ENCODE results near the gene SLC47A1.
"Not testable (repeated sequence)": the region's sequence is repeated elsewhere in the genome, so short reads cannot be mapped to it uniquely, and the experiment has no call there.

The SLC47A1 gene

DNA sequence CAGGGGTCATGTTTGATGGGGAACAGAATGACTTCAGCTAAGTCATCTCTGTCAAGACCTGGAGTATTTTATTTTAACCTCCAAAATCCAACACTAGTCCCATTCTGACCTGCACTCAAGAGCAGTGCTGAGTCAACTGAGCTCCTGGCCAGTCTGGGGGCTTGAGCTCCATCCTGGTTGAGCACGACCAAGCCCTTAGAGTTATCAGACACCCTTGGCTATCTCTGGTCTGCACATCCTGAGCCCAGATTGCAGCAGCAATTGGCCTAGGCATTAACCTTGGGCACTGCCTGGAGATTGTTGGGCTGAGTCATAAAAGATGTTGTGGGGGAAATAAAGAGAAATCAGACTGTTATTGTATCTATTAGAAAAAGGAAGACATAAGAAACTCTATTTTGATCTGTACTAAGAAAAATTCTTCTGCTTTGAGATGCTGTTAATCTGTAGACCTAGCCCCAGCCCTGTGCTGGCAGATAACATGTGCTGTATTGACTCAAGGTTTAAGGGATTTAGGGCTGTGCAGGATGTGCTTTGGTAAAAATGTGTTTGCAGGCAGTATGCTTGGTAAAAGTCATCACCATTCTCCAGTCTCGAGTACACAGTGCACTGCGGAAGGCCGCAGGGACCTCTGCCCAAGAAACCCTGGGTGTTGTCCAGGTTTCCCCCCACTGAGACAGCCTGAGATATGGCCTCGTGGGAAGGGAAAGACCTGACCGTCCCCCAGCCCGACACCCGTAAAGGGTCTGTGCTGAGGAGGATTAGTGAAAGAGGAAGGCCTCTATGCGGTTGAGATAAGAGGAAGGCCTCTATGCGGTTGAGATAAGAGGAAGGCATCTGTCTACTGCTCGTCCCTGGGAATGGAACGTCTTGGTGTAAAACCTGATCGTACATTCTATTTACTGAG lies 14.0 kb upstream of the SLC47A1 start:
- DNase-seq (ENCODE audit: low read depth in 2 of 2), result not testable (repeated sequence)

DNA sequence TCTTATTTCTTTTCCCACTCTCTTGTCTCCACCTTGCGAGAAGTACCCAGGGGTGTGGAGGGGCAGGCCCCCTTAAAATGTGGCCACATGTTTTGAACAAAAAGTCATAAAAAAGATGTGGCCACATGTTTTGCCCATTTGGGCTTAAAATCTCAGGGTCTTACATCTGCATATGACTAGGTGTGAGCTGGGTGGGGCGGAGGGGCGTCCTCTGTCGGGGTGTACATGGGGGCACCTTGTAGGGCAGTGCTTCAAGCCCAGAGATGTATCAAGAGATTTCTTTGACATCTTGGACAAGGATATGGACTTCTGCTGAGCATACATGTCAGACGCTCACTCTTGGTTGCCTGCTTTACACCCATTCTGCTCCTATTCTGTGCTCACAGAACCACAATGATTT lies 13.0 kb upstream of the SLC47A1 start:
- no peak for DNase-seq (ENCODE audit: low read depth in 2 of 2)

DNA sequence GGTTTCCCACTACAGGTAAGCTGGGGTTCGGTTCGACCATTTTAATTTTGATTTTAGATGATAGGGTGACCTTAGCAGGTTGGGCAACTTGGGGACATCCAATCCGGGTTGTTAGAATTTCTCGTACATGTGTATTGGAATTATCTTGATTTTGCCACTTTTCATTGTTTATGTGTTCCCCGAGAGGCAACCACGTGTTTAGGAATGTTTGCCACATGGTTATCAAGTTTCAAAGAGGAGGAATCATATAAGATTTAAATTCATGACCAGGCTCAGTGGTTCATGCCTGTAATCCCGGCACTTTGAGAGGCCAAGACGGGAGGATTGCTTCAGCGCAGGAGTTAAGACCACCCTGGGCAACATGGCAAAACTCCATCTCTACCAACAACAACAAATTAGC lies 10.0 kb upstream of the SLC47A1 start:
- DNase-seq (ENCODE audit: low read depth in 2 of 2), result no peak

DNA sequence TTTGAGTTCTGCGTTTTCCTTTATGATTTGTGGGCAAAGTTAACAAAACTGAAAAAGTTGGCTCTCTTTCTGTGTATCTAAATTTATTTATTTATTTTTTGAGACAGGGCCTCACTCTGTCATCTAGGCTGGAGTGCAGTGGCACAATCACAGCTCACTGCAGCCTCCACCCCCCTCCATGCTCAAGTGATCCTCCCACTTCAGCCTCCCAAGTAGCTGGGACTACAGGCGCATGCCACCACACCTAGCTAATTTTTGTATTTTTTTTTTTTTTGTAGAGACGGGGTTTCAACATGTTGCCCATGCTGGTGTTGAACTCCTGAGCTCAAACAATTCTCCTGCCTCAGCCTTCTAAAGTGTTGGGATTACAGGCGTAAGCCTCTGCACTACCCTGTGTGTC lies 6.7 kb upstream of the SLC47A1 start:
- DNase-seq (ENCODE audit: low read depth in 2 of 2), result not testable (repeated sequence)

DNA sequence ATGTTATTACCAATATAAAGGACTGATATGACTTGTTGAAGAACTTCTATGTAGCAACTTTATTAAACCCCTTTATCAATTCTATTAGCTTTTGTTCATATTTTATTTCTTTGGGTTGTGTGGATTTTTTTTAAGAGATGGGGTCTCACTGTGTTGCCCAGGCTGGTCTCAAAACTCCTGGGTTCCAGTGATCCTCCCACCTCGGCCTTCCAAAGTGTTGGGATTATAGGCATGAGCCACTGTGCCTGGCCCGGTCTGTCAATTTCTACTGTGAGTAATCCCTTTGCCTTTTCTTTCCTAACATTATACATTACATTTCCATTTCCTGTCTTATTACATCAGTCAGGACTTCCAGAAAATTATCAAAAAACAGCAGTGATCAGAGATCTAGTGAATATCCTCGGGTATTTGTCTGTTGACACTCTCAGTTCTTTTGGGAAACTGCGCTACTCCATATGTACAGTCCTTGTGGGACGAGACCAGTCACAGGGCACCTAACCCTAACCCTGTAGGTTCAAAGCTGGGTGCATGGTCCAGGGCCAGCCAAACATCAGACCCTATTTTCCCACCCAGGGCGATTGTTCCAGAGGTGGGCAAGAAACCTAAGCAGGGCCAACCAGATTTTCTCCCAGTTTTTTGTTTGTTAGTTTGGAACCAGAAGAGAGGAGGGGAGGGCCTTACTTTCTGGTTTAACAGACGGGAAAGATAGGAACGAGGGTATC lies 1.7 kb upstream of the SLC47A1 start:
- DNase-seq (ENCODE audit: low read depth in 2 of 2), result no peak

DNA sequence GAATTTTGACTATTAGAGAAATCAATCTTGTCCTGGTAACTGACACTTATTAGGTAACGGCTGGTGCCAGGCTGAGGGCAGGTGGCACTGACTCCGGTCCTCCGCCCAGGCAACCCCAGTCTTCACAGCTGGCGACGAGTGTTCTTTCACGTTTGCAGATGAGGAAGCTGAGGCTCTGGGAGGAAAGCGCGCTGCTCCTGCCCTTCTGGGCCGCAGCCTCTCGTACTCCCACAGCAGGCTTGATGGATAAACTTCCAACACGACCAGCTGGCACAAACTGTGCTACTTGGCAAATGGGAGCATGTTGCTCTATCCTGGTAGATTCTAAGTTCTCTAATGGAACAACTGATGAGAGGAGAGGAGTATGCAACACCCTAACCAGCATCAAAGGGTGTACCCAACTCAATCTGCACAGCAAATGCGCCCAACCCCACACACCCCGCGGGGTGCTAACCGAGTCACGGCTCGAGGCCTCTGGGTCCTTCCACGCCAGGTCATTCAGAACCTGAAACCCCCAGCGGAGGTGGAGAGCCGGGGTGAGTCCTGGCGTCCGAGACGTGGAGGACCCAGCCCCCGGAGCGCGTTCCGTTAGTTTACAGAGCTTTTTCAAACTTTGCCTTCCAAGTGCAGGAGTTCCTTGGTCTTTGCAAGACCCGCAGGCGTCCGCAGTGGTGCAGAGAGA lies 477 bp upstream of the SLC47A1 start:
- no peak for DNase-seq (ENCODE audit: low read depth in 2 of 2)

DNA sequence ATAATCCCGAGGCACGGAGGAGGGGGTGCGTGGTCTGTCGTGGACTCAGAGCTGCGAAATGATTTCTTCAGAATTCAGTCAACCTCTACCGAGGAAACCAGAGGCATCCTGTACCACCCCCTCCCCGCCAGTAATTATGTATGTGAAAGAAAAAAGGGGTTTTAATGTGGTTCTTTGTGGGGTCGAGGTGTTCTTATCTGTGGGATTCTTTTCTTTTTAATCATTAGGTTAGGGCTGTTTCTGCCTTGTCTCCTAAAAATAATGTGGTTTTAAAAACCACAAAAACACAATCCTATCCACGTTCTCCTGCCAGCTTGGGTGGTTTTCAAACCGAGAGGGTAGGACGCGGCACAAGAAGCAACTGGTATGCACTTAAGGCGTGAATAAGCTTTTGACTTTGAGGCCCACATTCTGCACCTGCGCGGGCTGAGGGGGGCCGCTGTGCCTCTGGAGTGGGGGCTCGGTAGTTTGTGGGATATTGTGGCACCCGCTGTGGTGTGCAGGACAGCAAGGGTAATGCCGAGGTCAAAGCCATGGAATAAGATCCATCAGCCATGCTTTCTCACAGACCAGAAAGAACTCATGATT lies 1.0 kb downstream of the SLC47A1 start:
- DNase-seq (ENCODE audit: low read depth in 2 of 2), result no peak

DNA sequence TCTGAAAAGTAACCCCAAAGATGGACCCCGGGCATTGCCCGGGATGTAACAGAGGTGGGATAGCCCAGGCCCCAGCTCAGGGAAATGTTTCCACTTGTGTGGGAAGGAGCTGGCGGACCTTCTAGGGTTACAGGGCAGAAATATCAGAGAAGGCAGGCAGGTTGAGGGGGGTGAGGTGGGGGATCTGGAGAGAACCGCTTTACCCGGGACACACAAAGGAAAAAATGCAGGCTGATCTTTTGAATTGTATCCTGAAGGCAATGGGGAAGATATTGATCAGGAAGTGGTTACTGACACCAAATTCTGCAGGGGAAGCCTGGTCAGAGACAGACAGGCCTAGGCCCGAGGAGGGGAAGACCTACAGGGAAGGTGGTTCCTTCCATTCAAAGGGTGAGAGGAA lies 3.5 kb downstream of the SLC47A1 start:
- DNase-seq (ENCODE audit: low read depth in 2 of 2), result no peak

DNA sequence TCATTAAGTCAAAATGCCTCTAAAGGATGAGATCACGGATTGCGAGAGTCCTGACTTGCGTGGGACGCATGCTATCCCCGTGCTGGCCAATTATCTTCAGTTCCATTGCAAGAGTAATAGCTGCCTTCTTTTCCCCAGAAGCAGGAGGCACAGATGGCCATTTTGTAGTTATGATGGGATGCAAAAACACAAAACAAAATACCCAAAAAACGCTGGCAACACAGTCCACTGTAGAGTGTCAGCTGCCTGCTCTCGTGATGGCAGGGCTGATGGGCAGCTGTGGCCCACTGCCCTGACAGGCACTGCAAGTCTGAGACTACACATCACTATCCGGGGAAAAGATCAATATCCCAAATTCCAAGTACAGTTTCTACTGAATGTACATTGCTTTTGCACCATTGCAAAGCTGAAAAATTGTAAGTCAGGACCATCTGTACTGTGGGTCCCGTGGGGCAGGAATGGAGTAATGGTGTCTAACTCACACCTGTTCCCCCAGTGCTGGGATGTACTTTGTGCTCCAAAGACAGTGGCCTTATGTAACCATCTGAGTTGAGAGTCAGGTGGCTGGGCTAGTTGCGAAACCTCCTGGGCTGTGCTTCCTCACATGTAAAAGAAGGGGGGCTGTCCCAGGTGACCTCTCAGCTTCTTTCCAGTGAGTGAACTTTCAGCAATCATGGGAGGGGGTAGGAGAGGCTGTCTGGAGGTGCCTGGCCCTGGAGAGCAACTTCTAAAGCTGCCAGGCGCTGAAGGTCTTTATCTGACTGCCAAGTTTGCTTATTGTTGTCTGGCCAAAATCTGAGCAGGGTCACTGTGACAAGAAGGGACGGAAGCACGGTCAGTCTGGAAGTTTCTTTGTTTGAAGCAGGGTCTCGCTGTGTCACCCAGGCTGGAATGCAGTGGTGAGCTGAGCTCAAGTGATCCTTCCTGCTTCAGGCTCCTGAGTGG lies 4.7 kb downstream of the SLC47A1 start:
- no peak for DNase-seq (ENCODE audit: low read depth in 2 of 2)

DNA sequence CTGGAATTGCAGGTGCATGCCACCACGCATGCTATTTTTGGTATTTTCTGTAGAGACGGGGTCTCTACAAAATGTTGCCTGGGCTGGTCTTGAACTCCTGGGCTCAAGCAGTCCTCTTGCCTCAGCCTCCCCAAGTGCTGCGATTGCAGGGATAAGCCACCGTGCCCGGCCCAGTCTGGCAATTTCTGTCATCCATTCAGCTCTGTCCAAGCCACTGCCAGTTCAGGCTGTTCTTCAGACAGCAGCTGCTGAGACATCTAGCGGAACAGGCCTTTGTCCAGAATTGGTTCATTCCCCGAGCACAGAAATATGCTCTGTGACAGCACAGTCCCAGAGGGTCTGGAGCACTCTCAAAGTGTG lies 5.4 kb downstream of the SLC47A1 start:
- no peak for DNase-seq (ENCODE audit: low read depth in 2 of 2)

DNA sequence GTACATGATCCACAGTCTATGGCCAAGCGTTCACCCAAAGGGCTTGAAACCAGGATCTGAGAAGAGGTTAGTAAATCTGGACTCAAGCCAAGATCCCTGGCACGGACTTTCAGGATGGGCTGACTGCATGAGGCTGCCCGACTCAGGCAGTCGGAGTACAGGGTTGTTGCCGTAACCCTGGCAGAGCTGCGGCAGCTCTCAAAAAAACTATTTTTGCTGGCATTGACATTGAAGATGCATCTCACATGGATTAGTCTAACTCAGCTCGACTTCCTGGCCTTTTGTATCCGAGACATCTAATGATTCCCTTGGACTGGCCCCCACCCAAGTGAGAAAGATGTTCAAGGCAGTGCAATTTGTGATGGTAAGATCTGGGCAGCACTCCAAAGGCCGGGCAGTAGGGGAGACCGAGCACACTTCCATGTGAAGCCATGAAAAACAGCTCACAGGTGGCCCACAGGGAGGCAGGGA lies 6.2 kb downstream of the SLC47A1 start:
- no peak for DNase-seq (ENCODE audit: low read depth in 2 of 2)

DNA sequence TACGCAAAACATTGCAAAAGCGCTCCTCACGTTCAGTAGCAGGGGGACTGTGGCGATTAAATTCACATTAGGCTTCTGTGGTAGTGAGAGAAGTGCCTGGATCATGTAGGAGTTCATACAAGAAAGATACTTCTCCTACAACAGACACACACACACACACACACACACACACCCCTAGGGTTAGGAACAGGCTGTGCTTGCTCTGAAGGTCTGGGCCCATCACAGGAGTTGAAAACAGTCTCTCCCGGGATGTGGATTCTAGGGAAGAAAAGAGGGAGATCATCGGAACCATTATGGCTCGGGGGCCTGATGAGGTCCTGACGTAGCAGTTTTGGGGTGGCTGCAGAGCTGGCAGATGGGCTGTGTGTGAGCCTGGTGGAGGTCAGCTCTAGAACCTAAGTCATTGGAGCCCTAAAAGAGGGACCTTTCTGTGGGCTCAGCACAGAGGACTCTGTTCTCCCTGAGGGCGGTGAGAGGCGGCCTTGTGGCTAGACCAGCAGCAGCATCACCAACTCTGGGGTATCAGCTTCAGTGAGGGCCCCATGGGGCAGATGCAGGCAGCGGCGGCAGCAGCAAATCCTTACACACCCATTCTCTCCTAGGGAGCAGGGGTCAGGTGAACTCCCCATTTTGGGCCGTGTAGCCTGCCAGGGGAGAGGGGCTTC lies 7.2 kb downstream of the SLC47A1 start:
- no peak for DNase-seq (ENCODE audit: low read depth in 2 of 2)

DNA sequence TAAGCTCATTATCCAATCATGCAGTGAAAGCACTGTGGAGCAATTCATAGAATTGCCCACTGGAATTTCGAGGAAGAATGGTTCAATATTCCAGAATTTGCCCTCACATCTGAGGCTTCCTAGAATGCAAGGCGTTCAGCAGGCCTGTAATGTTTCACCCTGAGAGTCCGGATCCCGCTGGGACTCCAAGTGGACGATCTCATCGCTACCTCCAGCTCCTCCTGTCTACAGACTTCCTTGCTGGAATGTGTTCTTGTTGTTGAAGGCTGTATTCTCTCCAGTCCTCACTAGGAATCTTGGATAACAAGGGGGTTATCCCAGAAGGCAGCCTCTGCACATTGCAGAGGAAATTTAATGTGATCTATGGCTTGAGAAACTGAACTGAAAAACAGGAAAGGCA lies 7.8 kb downstream of the SLC47A1 start:
- no peak for DNase-seq (ENCODE audit: low read depth in 2 of 2)

DNA sequence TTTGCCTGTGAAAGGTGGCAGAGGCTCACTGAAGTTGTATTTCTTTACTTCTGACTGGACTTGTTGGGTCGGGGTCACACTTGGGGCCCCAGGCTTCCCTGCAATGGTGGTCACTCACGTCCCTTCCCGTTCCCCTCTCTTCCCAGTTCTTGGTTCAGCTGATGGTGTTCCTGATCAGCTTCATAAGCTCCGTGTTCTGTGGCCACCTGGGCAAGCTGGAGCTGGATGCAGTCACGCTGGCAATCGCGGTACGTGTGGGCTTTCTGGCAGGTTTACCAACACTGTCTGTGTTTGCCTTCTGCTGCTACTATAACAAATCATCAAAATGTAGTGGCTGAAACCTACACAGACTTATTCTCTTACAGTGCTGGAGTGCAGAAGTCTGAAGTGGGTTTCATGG lies 8.6 kb downstream of the SLC47A1 start:
- DNase-seq (ENCODE audit: low read depth in 2 of 2), result no peak

DNA sequence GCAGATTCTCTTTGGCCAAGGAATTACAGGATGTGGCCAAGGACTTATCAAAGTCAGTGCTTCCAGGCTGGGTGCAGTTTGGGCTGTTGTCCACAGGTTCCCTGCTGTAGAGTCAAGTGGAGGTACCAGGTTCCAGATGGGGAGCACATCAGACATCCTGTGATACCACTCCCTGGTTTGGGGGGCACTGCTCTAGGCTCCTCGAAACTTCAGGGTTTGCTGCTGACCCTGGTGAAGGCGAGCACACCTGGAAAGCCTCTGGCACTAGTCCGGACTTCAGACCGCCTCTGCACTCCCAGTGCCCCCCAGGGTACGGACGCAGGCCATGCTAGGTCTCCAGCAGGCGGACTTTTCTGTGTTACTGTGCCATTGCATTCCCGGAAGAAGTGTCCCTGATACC lies 10.7 kb downstream of the SLC47A1 start:
- no peak for DNase-seq (ENCODE audit: low read depth in 2 of 2)

DNA sequence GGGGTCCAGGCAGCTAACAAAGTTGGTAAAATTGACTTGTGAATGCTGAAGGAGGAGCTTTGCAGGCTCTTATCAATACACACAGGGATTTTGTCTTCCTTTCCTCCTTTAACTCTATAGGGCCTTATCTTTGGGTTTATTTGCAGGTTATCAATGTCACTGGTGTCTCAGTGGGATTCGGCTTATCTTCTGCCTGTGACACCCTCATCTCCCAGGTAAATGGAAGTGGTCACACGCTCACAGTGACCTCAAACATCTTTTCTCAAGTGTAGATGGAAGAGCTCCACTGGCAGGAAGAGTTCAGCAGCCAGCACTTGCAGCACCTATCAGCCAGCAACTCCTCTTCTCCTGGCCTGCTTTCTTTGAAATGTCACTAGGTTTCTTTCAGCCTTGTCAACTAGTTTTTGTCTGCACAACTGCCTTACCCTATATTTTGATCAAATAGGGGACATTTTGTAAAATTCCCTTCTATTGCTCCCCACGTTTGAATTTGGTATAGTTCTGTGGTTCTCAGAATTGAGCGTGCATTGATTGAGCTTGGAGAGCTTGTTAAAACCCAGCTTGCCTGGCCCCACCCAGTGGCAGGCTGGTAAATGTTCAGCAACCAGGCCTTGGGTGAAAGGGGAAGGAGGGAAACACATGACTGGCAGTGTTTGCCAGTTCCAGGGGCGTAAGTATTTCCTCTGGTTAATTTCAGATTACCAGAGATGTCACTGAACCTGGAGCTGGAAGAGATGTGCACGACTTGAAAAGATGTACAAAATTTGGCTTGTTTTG lies 12.8 kb downstream of the SLC47A1 start:
- DNase-seq (ENCODE audit: low read depth in 2 of 2), result no peak

DNA sequence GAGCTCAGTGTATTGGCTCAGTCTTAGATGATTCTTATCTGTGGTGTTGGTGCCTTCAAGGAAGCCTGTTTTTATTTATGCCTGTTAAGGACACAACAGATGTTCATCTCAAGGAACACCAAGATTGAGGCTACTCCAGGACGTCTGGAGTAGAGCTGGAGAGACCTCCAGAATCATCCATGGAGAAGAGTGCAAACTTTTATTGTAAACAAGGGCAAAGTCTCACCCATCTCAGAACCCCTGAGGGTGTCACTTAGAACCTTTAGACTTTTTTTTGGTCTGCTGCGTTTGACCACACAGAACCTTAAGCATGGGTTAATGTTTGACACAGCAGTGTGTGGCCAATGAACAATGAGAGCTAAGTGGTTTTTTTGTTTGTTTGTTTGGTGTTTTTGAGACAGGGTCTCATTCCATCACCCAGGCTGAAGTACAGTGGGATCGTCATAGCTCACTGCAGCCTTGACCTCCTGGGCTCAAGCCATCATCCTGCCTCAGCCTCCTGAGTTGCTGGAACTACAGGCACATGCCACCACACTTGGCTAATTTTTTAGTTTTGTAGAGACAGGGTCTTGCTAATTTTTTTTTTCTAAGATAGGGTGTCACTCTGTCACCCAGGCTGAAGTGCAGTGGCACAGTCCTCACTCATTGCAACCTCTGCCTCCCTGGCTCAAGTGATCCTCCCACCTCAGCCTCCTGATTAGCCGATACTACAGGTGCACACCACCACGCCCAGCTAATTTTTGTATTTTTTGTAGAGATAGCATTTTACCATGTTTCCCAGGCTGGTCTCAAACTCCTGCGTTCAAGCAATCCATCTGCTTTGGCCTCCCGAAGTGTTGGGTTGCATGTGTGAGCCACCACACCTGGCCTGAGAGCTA lies 16.3 kb downstream of the SLC47A1 start:
- DNase-seq (ENCODE audit: low read depth in 2 of 2), result no peak

DNA sequence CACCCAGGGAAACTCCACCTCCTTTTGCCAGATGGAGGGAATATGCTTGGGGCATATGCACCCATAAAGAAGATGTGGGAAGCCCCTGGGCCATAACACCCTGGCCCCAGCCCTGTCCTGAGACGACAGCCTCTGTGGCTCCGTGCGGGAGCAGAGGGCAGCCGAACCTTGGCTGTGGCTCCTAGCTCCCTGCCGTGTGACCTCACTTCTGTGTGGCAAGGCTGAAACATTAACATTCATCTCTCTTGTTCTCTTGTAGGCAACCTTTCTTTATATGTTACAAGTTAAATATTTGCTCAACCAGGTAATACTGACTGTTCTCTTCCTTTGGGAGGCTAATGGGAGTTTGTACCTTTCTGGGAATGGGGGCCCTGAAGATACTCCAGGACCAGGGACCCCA lies 17.5 kb downstream of the SLC47A1 start:
- DNase-seq (ENCODE audit: low read depth in 2 of 2), result no peak

Data from stimulated activated CD4-positive, alpha-beta T cell treated with anti-CD3 and anti-CD28 coated beads, Interleukin-15, amount 100 ng/mL, for 48 hours (primary cell).